Activated T-cell treated with anti-CD3 and anti-CD28 coated beads for 24 hours (primary cell): Measurements from ENCODE around the gene RNF6.

Experiments used
- DNase-seq: peaks from one replicate; pipeline ENCODE4 v3.0.0-alpha.2; 2020; ENCODE audit warnings: low read depth

The RNF6 gene

GRCh38 chr13:26225896-26226617 is 3.9 kb upstream of the RNF6 start:
- DNase-seq, result no peak

- DNase-seq, result no peak
These were observed 469 bp upstream of the RNF6 start for GRCh38 chr13:26222520-26223046.

- DNase-seq, result no peak
These were observed 754 bp downstream of the RNF6 start for GRCh38 chr13:26221399-26221720.

- no peak for DNase-seq
These were observed 1.5 kb downstream of the RNF6 start for GRCh38 chr13:26220575-26220974.

- no peak for DNase-seq
These were observed 2.4 kb downstream of the RNF6 start for GRCh38 chr13:26219726-26220125.

GRCh38 chr13:26216042-26216441 is 6.1 kb downstream of the RNF6 start:
- DNase-seq, result no peak

GRCh38 chr13:26213982-26214381 is 8.1 kb downstream of the RNF6 start:
- DNase-seq, result no peak

GRCh38 chr13:26213345-26213744 is 8.8 kb downstream of the RNF6 start:
- no peak for DNase-seq

GRCh38 chr13:26208287-26208686 is 13.8 kb downstream of the RNF6 start:
- no peak for DNase-seq

- DNase-seq, result no peak
These were observed 19.6 kb downstream of the RNF6 start for GRCh38 chr13:26202365-26202972.

GRCh38 chr13:26200811-26201210 is 21.3 kb downstream of the RNF6 start:
- no peak for DNase-seq

GRCh38 chr13:26198116-26198515 is 24.0 kb downstream of the RNF6 start:
- no peak for DNase-seq

- DNase-seq, result no peak
These were observed 24.8 kb downstream of the RNF6 start for GRCh38 chr13:26197298-26197697.

- DNase-seq, result no peak
These were observed 35.1 kb downstream of the RNF6 start for GRCh38 chr13:26186995-26187394.

- peak; percentile 83 for DNase-seq
These were observed 35.8 kb downstream of the RNF6 start for GRCh38 chr13:26186118-26186870.

GRCh38 chr13:26185720-26186117 is 36.4 kb downstream of the RNF6 start:
- DNase-seq, result no peak

GRCh38 chr13:26184791-26185250 is 37.3 kb downstream of the RNF6 start:
- peak; percentile 66 for DNase-seq

GRCh38 chr13:26183416-26183815 is 38.7 kb downstream of the RNF6 start:
- no peak for DNase-seq

- no peak for DNase-seq
These were observed 42.8 kb downstream of the RNF6 start for GRCh38 chr13:26179344-26179743.

- no peak for DNase-seq
These were observed 53.3 kb downstream of the RNF6 start for GRCh38 chr13:26168835-26169234.

GRCh38 chr13:26168237-26168814 is 53.8 kb downstream of the RNF6 start:
- DNase-seq, result no peak

GRCh38 chr13:26163812-26164211 is 58.3 kb downstream of the RNF6 start:
- no peak for DNase-seq
